Measurements from ENCODE around the gene BLVRA.
"Not testable (repeated sequence)": the region's sequence is repeated elsewhere in the genome, so short reads cannot be mapped to it uniquely, and the experiment has no call there.

The BLVRA gene

GRCh38 chr7:43769281-43769680 lies 10.8 kb downstream of the BLVRA start:
- no peak for DNase-seq (ENCODE audit: low read depth in 2 of 2)

- DNase-seq (ENCODE audit: low read depth in 2 of 2), result no peak
Measured at GRCh38 chr7:43769791-43770465, 11.4 kb downstream of the BLVRA start.

DNA sequence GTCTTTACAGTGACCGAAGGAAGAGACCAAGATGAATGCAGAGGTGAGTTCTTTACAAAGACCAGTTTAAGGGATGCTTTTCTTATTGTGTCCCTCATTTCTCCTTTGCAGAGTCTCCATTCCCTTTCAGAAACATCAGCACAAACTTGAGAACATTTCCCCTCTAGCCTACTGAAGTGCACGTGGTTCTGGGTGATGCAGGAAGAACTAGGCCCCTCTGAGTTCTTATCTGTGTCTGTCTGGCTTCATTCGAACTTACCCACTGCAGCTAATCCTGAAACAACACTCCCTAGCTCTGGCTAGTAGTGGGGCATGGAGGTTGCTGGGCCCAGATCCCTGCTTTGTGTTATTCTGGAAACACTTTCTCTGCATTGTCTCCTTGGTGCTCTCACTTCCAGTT lies 12.6 kb downstream of the BLVRA start:
- no peak for DNase-seq (ENCODE audit: low read depth in 2 of 2)

GRCh38 chr7:43771573-43771972 lies 13.1 kb downstream of the BLVRA start:
- no peak for DNase-seq (ENCODE audit: low read depth in 2 of 2)

- DNase-seq (ENCODE audit: low read depth in 2 of 2), result not testable (repeated sequence)
Measured at GRCh38 chr7:43773268-43773667, 14.8 kb downstream of the BLVRA start.

GRCh38 chr7:43775255-43775654 lies 16.8 kb downstream of the BLVRA start:
- DNase-seq (ENCODE audit: low read depth in 2 of 2), result not testable (repeated sequence)

DNA sequence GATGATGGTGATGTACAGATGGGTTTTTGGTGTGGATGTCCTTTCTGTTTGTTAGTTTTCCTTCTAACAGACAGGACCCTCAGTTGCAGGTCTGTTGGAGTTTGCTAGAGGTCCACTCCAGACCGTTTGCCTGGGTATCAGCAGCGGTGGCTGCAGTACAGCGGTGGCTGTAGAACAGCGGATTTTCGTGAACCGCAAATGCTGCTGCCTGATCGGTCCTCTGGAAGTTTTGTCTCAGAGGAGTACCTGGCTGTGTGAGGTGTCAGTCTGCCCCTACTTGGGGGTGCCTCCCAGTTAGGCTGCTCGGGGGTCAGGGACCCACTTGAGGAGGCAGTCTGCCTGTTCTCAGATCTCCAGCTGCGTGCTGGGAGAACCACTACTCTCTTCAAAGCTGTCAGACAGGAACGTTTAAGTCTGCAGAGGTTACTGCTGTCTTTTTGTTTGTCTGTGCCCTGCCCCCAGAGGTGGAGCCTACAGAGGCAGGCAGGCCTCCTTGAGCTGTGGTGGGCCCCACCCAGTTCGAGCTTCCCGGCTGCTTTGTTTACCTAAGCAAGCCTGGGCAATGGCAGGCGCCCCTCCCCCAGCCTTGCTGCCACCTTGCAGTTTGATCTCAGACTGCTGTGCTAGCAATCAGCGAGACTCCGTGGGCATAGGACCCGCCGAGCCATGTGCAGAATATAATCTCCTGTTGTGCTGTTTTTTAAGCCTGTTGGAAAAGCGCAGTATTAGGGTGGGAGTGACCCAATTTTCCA lies 20.0 kb downstream of the BLVRA start:
- not testable (repeated sequence) for DNase-seq (ENCODE audit: low read depth in 2 of 2)

DNA sequence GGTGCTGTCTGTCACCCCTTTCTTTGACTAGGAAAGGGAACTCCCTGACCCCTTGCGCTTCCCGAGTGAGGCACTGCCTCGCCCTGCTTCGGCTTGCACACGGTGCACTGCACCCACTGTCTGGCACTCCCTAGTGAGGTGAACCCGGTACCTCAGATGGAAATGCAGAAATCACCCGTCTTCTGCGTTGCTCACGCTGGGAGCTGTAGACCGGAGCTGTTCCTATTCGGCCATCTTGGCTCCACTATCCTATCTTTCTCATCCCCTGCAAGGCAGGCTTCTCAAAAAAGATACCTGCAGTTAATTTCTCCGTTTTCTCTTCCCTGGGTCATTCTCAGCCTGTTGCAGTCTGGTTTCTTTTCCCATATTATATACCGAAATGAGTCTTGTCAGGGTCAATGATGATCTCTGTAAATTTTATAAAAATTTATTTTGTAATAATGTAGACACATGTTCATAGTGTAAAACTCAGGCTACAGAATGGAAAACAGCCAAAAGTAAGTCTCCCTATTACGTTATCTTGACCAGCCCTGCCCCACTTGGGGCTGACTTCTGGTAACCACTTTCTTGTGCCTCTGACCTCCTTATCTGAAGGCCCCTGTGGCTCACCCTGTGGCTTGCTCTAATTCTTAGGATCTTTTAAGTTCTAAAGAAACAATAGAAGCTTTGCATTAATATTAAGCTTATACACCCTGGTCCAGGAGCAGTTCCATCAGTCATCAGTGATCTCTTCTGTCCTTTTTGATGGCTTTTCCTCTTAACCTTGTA lies 20.7 kb downstream of the BLVRA start:
- no peak for DNase-seq (ENCODE audit: low read depth in 2 of 2)

- DNase-seq (ENCODE audit: low read depth in 2 of 2), result no peak
Measured at GRCh38 chr7:43781726-43782607, 23.5 kb downstream of the BLVRA start.

DNA sequence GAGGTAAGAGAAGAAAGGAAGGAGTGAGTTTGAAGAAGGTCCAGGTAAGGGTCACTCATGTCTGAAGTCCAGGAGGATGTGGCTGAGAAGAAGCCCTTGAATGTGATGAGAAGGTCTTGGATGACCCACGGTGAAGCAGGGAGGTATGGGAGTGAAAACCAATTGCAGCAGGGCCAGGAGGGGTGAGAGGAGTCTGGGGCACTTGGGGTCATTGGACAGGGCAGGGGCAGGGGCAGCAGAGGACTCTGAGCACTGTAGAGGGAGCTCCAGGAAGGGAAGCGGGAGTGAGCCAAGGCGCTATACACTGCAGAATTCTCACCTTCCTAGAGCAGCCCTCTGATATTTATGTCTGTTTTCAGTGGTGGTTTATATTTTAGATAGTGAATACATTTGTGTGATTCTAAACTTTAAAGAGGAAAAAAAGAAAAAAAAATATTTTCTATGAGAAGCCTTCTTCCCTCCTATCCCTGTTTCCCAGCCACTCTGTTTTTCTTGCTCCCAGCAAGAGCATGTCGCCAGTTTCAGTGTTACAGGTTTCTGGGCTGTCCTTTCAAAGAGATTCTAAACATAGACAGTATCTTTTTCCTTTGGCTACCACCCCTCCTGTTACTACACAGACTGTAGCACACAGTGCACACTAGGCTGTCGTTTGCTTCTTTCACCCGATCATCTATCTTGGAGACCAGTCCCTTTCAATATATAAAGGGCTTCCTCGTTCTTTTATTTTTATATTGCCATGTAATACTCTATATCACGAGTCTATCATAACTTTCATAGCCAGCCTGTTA lies 24.5 kb downstream of the BLVRA start:
- no peak for DNase-seq (ENCODE audit: low read depth in 2 of 2)

GRCh38 chr7:43784030-43784584 lies 25.6 kb downstream of the BLVRA start:
- DNase-seq (ENCODE audit: low read depth in 2 of 2), result no peak

- not testable (repeated sequence) for DNase-seq (ENCODE audit: low read depth in 2 of 2)
Measured at GRCh38 chr7:43784585-43785087, 26.2 kb downstream of the BLVRA start.

DNA sequence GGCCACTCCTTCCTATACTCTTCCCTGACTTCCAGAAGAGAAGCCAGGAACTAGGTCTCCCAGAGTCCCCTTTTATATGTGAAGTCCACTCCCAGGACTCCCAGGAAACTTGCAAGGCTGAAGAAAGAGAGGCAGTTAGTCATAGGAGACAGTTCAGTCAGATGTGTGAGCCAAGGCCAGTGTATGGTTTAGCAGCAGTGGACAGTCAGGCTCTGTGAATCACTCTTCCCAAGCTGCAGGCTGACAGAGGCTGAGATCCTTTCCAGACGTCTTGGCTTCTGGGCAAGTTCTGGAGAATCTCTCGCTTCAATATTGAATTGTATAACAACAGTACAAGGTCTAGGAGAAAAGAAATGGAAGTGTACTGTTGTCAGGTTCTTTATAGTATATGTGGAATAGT lies 26.9 kb downstream of the BLVRA start:
- no peak for DNase-seq (ENCODE audit: low read depth in 2 of 2)

DNA sequence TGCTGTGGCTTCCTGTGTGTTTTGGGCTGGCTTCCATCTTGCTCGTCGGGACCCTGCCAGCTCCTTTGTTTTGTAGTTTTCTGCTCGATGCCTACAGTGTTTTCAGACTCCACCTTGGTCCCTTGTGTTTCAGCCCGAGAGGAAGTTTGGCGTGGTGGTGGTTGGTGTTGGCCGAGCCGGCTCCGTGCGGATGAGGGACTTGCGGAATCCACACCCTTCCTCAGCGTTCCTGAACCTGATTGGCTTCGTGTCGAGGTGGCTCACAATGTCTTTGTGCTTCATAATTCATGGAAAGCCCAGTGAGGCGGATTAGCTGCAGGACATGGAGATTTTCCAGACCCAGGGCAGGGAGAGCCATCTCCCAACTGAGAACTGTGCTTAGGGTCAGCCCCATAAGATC lies 29.3 kb downstream of the BLVRA start:
- no peak for DNase-seq (ENCODE audit: low read depth in 2 of 2)

DNA sequence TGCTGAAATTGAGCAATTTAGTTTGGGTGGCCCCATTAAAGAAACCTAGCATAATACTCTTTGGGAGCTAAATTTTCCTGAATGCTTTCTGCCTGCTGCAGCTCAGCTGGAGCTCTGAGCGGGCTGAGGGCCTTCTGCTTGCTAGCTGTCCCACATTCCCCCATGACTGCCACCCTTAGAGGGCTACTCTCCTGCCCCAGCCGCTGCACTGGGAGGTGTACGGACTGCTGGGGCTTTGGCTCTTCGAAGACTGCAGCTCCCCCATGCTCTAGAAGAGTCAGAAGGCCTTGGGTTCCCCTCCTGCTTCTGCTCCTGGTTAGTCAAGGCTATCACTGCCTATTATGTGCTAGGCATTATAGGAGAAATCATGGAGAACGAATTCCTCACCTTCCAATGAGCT lies 31.5 kb downstream of the BLVRA start:
- no peak for DNase-seq (ENCODE audit: low read depth in 2 of 2)

GRCh38 chr7:43790834-43791233 lies 32.4 kb downstream of the BLVRA start:
- DNase-seq (ENCODE audit: low read depth in 2 of 2), result no peak

- no peak for DNase-seq (ENCODE audit: low read depth in 2 of 2)
Measured at GRCh38 chr7:43791665-43792064, 33.2 kb downstream of the BLVRA start.

DNA sequence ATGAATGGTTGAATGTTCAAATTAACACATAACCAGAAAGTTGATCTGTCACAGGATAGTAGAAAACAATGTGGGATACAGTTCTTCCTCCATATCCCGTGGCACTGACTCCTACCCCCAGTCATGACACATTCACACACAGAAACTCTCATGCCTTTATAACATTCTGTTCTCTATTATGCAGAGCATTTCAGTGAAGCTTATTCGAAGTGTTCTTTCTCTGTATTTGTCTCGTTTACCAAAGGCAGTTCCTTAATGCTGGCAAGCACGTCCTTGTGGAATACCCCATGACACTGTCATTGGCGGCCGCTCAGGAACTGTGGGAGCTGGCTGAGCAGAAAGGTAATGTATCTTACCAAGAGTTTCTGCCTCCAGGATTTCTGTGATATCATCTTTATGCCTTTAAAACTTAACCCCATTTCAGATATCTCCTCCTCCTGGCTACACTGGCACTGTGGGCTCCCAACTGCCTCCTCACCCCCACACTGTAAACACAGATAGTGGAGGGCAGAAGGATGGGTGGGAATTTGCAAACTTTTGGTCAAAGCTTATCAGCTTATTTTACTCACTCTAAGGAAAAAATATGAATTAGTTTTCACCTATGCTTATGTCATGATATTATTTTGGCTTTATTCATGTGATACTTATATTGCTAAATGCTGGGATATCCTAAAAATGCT lies 34.1 kb downstream of the BLVRA start:
- DNase-seq (ENCODE audit: low read depth in 2 of 2), result no peak

DNA sequence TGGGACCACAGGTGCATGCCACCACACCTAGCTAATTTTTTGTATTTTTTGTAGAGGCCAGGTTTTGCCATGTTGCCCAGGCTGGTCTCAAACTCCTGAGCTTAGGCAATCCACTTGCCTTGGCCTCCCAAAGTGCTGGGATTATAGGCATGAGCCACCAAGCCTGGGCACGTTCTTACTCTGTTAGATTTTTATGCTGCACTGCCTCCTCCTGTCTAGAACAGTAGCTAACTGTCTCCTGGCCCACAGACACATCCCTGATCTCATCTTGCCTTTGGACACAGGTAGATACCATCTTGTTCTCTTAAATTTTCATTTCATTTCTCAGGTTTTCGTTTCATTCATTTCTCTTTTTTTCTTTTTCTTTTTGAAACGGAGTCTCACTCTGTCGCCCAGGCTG lies 41.1 kb downstream of the BLVRA start:
- no peak for DNase-seq (ENCODE audit: low read depth in 2 of 2)

DNA sequence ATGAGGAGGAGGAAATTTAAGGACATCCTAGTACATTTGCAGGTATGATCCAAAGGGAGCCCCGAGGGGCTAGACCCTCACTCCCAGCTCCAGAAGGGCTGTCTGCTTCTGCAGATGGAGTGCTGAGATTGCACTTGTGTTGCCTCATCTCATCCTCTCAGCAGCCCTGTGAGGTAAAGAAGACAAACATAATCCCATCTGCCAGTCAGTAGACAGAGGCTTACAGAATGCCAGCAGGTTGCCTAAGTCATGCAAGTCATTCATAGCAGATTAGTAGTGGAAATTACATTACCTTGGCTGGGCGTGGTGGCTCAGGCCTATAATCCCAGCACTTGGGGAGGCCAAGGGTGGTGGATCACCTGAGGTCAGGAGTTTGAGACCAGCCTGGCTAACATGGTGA lies 45.4 kb downstream of the BLVRA start:
- no peak for DNase-seq (ENCODE audit: low read depth in 2 of 2)
